MM.1S (cell line): Measurements from ENCODE around the gene SLCO2B1.
"Not testable (repeated sequence)": the region's sequence is repeated elsewhere in the genome, so short reads cannot be mapped to it uniquely, and the experiment has no call there.

Source experiments
- DNase-seq: peaks from one replicate; pipeline ENCODE4 v3.0.0-alpha.2; 2015
- H2AFZ ChIP-seq: fragments of 300-600 bp; sonication (generic); 2 replicates; pipeline ENCODE4 v1.6.0; 2016; ENCODE audit warnings: antibody characterized with exemption, low read length
- H3F3A ChIP-seq: fragments of 300-600 bp; sonication (generic); 2 replicates; pipeline ENCODE4 v1.6.1; 2016; ENCODE audit warnings: mild to moderate bottlenecking, antibody characterized with exemption, low read length, moderate library complexity, mixed read lengths; ENCODE audit not compliant: insufficient read depth
- H3K27ac ChIP-seq: fragments of 300-600 bp; sonication (generic); 2 replicates; pipeline ENCODE4 v1.5.1; 2016; ENCODE audit warnings: mild to moderate bottlenecking, low read length
- H3K27me3 ChIP-seq: fragments of 300-600 bp; sonication (generic); replicated peaks from 2 replicates; pipeline ENCODE4 v1.6.0; 2016; ENCODE audit warnings: low read length; ENCODE audit not compliant: insufficient read depth
- H3K36me3 ChIP-seq: fragments of 300-600 bp; sonication (generic); replicated peaks from 2 replicates; pipeline ENCODE4 v1.6.1; 2016; ENCODE audit warnings: mild to moderate bottlenecking, low read length, mixed read lengths; ENCODE audit not compliant: insufficient read depth
- H3K4me1 ChIP-seq: fragments of 300-600 bp; sonication (generic); 2 replicates; pipeline ENCODE4 v1.6.1; 2016; ENCODE audit warnings: low read length, mixed read lengths
- H3K4me2 ChIP-seq: fragments of 300-600 bp; sonication (generic); 2 replicates; pipeline ENCODE4 v1.6.0; 2016; ENCODE audit warnings: low read depth, low read length
- H3K4me3 ChIP-seq: fragments of 300-600 bp; sonication (generic); 2 replicates; pipeline ENCODE4 v1.5.1; 2016; ENCODE audit warnings: low read length, mixed read lengths
- H3K79me2 ChIP-seq: fragments of 300-600 bp; sonication (generic); 2 replicates; pipeline ENCODE4 v1.6.1; 2016; ENCODE audit warnings: mixed run types, low read length, mixed read lengths
- H3K9ac ChIP-seq: fragments of 300-600 bp; sonication (generic); 2 replicates; pipeline ENCODE4 v1.6.1; 2016; ENCODE audit warnings: low read length, mixed read lengths
- H3K9me2 ChIP-seq: fragments of 300-600 bp; sonication (generic); replicated peaks from 2 replicates; pipeline ENCODE4 v1.6.1; 2016; ENCODE audit warnings: mild to moderate bottlenecking, low read length, mixed read lengths; ENCODE audit not compliant: insufficient read depth
- H3K9me3 ChIP-seq: fragments of 300-600 bp; sonication (generic); replicated peaks from 2 replicates; pipeline ENCODE4 v1.6.1; 2016; ENCODE audit warnings: mild to moderate bottlenecking, low read length, mixed read lengths; ENCODE audit not compliant: insufficient read depth
- H4K20me1 ChIP-seq: fragments of 300-600 bp; sonication (generic); 2 replicates; pipeline ENCODE4 v1.6.1; 2016; ENCODE audit warnings: mild to moderate bottlenecking, low read length, moderate library complexity, mixed read lengths; ENCODE audit not compliant: insufficient read depth
- EZH2 ChIP-seq: fragments of 300-600 bp; sonication (generic); optimal IDR thresholded peaks from 2 replicates; pipeline ENCODE3; 2017; ENCODE audit warnings: low read depth, mild to moderate bottlenecking, antibody characterized with exemption, low read length, mixed read lengths
- EZH2phosphoT487 ChIP-seq: fragments of 300-600 bp; sonication (generic); IDR thresholded peaks from 2 replicates; pipeline ENCODE4 v1.6.1; 2018; ENCODE audit warnings: antibody characterized with exemption, low read length
- TF ChIP-seq, protein P1 (sequence below): fragments of 300-600 bp; sonication (generic); IDR thresholded peaks from 2 replicates; pipeline ENCODE4 v1.5.1; 2016; ENCODE audit warnings: antibody characterized with exemption, low read length, mixed read lengths

The SLCO2B1 gene

GRCh38 chr11:75105462-75105925, 45.4 kb upstream of the SLCO2B1 start:
- H3K36me3 ChIP-seq = no peaks in the 10 kb centered on the region
- no peaks in the 10 kb centered on the region for H3K79me2 ChIP-seq
- H3K4me2 ChIP-seq = peak overlapping the region; percentile 23; the same call in 1 of the 2 replicates
- no peak overlapping the region for H3K27ac ChIP-seq
- no peaks in the 10 kb centered on the region; the same call in 1 of the 2 replicates for H3K4me1 ChIP-seq
- H3K9me3 ChIP-seq = no peaks in the 10 kb centered on the region
- H3K4me3 ChIP-seq = peak overlapping the region; percentile 27; the same call in 1 of the 2 replicates
- peak; percentile 65 for DNase-seq
- H4K20me1 ChIP-seq = no peaks in the 10 kb centered on the region
- H3K9ac ChIP-seq = no peak overlapping the region
- no peaks in the 10 kb centered on the region for H3F3A ChIP-seq
- H2AFZ ChIP-seq = peak overlapping the region; percentile 56
- no peaks in the 10 kb centered on the region for H3K9me2 ChIP-seq
- no peaks in the 10 kb centered on the region for H3K27me3 ChIP-seq
- TF ChIP-seq EZH2 (no peak), EZH2phosphoT487 (no peak)
- TF ChIP-seq, protein P1, sequence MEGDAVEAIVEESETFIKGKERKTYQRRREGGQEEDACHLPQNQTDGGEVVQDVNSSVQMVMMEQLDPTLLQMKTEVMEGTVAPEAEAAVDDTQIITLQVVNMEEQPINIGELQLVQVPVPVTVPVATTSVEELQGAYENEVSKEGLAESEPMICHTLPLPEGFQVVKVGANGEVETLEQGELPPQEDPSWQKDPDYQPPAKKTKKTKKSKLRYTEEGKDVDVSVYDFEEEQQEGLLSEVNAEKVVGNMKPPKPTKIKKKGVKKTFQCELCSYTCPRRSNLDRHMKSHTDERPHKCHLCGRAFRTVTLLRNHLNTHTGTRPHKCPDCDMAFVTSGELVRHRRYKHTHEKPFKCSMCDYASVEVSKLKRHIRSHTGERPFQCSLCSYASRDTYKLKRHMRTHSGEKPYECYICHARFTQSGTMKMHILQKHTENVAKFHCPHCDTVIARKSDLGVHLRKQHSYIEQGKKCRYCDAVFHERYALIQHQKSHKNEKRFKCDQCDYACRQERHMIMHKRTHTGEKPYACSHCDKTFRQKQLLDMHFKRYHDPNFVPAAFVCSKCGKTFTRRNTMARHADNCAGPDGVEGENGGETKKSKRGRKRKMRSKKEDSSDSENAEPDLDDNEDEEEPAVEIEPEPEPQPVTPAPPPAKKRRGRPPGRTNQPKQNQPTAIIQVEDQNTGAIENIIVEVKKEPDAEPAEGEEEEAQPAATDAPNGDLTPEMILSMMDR = no peak

- not testable (repeated sequence) for H3K79me2 ChIP-seq, H3K4me3 ChIP-seq, H3K4me2 ChIP-seq, H3K27ac ChIP-seq, H3K36me3 ChIP-seq, DNase-seq, H3K4me1 ChIP-seq, H3K9me2 ChIP-seq, H3F3A ChIP-seq, H3K9me3 ChIP-seq, H4K20me1 ChIP-seq, H3K9ac ChIP-seq, H3K27me3 ChIP-seq
- H2AFZ ChIP-seq = peak overlapping the region; percentile 56
Measured at GRCh38 chr11:75105967-75106681, 44.8 kb upstream of the SLCO2B1 start.

DNA sequence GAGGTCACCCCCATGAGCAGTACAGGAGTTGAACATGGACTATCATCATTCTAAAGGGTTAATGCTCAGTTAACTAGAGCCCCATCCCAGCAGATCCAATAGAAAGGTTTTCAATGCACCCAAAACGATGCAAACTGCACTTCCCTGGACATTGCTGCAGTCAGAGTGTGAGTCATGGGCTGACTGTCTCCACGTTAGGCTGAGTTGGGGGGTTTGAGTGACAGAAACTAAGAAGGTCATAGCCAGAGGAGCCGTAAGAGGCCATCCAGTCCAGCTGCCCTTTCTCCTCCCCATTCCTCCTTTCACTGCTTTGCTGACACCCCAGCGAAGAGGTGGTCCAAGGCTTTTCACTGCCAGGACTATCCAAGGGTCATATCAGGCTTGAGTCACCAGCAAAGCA, 43.7 kb upstream of the SLCO2B1 start:
- TF ChIP-seq EZH2 = no peak
- TF ChIP-seq EZH2phosphoT487 = no peak
- TF ChIP-seq, protein P1 = no peak

GRCh38 chr11:75112200-75112599, 38.7 kb upstream of the SLCO2B1 start:
- TF ChIP-seq EZH2 = no peak
- TF ChIP-seq, protein P1 = no peak
- TF ChIP-seq EZH2phosphoT487 = no peak
- no peak for DNase-seq
- no peak overlapping the region for H3K4me2 ChIP-seq
- H2AFZ ChIP-seq = no peak overlapping the region
- no peaks in the 10 kb centered on the region for H3K9me2 ChIP-seq
- H3K4me3 ChIP-seq = no peak overlapping the region
- no peaks in the 10 kb centered on the region for H3K4me1 ChIP-seq
- no peak overlapping the region for H3K27ac ChIP-seq
- H4K20me1 ChIP-seq = no peaks in the 10 kb centered on the region
- no peaks in the 10 kb centered on the region for H3K36me3 ChIP-seq
- no peaks in the 10 kb centered on the region for H3K27me3 ChIP-seq
- H3K9me3 ChIP-seq = no peaks in the 10 kb centered on the region
- H3K79me2 ChIP-seq = no peaks in the 10 kb centered on the region
- no peak overlapping the region for H3K9ac ChIP-seq
- no peaks in the 10 kb centered on the region for H3F3A ChIP-seq

More for the DNA sequence above, 43.7 kb upstream of the SLCO2B1 start:
- Histone ChIP-seq H3K79me2 (no peaks in the 10 kb centered on the region), H3K9ac (no peak overlapping the region), H3F3A (no peaks in the 10 kb centered on the region), H3K36me3 (no peaks in the 10 kb centered on the region), H4K20me1 (no peaks in the 10 kb centered on the region), H3K9me2 (no peaks in the 10 kb centered on the region), H3K4me3 (no peak overlapping the region), H3K4me1 (no peaks in the 10 kb centered on the region), H3K4me2 (no peak overlapping the region), H3K9me3 (no peaks in the 10 kb centered on the region), H2AFZ (no peak overlapping the region), H3K27me3 (no peaks in the 10 kb centered on the region), H3K27ac (no peak overlapping the region)
- no peak for DNase-seq
